GM21381 (cell line): ENCODE measurements around the gene IKBKE.

ENCODE experiments used
- ATAC-seq: cut with Tn5 transposase; IDR thresholded peaks from one replicate; pipeline ENCODE4 v1.9.1; 2021; ENCODE audit warnings: mild to moderate bottlenecking, moderate library complexity; ENCODE audit not compliant: unreplicated experiment

IKBKE gene

DNA sequence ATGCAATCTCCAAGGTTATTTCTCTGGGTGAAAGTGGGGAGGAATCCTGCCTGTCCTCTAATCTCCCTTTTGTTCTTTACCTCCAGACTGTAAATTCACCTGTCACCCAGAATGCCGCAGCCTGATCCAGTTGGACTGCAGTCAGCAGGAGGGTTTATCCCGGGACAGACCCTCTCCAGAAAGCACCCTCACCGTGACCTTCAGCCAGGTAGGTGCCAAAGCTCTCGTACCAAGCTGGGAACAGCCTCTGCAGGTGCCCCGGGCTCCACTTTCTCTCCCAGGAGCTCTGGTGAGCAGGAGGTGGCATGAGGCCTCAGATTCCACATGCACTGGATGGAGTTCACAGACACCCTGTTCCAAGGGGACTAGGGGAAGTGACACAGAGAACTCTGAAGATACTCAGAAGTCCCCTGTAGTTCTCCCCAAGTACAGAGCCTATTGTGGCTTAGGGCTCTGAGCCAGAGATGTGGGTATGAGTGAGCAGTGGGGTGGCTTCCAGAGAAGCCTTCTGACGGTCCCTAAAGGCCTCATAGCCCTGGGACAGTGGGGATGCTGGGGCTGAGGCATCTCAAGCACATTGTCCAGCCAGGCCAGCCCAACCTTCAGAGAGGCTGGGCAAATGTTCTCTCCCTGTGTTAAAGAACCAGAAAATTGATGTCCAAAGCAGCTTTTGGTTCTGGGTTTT is 68.0 kb downstream of the IKBKE start:
- ATAC-seq: no peak

DNA sequence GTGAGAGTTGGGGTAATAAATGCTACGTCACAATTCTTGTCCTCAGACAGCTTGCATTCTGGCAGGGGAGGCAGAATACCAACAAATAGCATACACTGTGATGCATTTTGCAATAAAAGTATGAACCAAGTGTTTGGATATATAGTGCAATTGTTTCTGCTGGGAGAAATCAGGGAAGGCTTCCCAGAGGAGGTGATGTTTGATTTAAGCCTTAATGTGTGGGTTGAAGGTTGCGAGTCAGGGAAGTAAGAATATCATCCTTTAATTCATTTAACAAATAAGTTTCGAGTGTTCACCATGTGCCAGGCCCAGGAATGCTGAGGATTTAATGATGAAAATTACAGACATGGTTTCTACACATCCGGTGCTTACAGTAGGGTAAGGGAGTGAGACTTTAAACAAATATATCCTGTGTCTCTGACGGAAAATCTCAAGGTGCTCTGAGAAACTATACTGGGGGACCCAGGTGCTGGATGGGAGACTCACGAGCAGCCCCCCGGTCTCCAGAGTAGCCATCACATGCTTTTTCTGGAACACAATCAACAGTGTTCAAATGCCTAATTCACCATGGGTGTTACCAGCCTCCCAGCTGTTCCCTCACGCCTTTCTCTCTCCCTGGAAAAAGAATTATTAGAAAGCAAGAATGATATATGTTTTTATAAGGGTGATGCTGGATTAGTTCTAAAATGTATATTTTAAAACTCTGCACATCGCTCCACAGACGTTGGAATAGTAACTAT is 68.8 kb downstream of the IKBKE start:
- ATAC-seq: no peak

DNA sequence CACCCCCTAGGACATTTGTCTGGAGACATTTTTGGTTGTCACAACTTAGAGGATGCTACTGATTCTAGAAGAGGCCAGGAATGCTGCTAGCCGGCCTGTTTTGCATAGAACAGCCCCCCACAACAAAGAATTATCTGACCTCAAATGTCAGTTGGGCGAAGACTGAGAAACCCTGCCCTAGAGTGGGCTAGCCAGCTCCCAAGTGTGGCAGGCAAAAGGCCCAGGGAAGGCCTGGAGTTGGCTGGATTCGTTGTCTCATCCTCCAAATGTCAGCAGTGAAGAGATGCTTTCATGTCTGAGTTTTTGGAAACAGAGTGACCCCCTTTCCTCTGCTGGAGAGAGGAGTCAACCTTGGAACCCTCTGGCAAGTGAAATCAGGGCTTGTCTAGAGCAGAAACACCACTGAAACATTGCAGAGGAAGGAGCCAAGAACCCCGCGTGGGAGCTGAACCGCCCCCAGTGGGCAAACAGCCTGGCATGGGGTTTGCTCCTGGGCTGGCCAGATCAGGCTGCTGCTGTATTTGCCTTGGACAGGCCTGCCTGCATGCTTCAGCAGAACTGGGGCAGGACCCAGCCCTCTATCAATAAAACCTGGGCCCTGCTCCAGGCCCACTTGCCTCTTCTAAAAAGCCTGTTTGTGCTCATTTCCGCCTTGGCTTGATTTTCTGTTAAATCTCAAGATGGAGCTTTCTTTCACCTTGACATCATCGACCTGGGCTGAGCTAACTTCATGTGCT is 69.9 kb downstream of the IKBKE start:
- ATAC-seq: no peak

DNA sequence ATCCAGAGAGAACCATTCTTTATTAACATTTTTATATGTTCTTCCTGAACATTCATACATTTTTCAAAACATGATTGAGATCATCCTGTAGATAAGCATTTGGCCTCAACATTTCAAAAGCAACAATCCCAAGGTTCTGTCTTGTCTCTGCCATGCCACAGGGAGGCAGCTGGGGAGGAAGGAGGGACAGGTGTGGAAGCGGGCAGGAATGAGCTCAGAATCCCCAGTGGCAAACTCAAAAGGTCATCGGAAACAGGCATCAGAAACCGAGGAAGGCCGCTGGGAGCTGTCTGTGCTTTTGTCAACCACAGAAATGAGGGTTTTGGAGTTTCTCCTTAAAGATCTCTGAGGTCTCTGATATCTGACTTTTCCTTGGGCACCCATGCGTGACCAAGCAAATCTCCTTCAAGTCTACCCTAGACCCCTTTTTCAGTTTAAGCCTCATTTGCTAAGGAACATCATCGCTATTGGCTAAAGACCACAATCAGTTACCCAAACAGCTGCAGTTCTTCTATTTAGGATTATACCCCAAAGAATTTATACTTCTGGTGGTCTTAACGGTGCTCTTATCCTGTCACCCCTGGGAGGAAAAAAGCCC is 71.1 kb downstream of the IKBKE start:
- no peak for ATAC-seq

DNA sequence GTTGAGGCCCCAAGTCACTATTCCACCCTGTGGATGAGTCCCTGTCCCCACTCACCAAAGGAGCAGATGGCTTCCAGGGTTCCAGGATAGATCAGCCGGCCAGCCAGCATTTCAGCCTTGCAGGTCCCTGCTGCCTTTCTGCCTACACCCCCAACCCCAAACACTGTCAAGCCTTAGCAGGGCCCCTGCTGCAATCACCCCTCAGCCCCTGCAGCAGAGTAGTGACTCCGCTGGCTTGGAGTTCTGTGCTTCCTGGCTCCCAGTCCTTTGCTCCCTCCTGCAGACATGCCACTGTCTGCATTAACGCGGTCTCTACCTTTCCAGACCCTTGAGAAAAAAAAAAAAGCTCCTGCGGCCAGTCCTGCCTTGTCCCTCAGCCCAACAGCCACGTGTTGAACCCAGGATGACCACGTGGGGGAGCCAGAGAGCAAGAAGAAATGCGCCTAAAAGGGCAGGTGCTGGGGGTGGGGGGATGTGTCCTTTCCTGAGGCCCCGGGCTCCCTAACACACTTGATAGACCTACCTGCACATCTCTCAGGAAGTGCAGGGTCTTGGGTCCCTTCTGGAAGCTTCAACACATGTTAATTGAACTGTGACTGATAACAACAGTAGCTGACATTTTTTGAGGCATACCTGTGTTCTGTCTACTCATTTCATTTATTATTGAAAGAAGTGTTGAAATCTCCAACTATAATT is 74.4 kb downstream of the IKBKE start:
- no peak for ATAC-seq

DNA sequence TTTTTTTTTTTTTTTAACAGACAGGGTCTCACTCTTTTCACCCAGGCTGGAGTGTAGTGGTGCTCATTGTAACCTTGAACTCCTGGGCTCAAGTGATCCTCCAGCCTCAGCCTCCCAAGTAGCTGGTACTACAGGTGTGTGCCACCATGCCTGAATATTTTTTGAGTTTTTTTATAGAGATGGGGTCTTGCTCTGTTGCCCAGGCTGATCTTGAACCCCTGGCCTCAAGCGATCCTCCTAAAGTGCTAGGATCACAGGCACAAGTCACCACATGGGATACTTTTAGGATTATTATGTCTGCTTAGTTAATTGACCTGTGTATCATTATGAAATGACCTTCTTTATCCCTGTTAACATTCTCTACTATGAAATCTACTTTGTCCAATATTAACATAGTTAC is 75.1 kb downstream of the IKBKE start:
- ATAC-seq: no peak
